Measurements from ENCODE around the gene NES.

- TF ChIP-seq, protein P1, sequence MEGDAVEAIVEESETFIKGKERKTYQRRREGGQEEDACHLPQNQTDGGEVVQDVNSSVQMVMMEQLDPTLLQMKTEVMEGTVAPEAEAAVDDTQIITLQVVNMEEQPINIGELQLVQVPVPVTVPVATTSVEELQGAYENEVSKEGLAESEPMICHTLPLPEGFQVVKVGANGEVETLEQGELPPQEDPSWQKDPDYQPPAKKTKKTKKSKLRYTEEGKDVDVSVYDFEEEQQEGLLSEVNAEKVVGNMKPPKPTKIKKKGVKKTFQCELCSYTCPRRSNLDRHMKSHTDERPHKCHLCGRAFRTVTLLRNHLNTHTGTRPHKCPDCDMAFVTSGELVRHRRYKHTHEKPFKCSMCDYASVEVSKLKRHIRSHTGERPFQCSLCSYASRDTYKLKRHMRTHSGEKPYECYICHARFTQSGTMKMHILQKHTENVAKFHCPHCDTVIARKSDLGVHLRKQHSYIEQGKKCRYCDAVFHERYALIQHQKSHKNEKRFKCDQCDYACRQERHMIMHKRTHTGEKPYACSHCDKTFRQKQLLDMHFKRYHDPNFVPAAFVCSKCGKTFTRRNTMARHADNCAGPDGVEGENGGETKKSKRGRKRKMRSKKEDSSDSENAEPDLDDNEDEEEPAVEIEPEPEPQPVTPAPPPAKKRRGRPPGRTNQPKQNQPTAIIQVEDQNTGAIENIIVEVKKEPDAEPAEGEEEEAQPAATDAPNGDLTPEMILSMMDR (IDR thresholded peaks at IDR 0.05), result peak; percentile 81 to 96 (median 91)
- TF ChIP-seq POLR2A (IDR thresholded peaks at IDR 0.05) (no peak), EP300 (IDR thresholded peaks at IDR 0.05) (peak in 1 of 2 donors; percentile 20)
Measured at GRCh38 chr1:156689035-156689952, 12.1 kb upstream of the NES start.

All from tibial nerve (tissue), 4 donors.